GM19395 (cell line): ENCODE measurements around the gene ARL14EPL.
"Not testable (repeated sequence)": the region's sequence is repeated elsewhere in the genome, so short reads cannot be mapped to it uniquely, and the experiment has no call there.

Experiments used
- ATAC-seq: cut with Tn5 transposase; IDR thresholded peaks from one replicate; pipeline ENCODE4 v1.9.1; 2021; ENCODE audit warnings: mild to moderate bottlenecking, moderate library complexity; ENCODE audit not compliant: unreplicated experiment

Gene ARL14EPL

DNA sequence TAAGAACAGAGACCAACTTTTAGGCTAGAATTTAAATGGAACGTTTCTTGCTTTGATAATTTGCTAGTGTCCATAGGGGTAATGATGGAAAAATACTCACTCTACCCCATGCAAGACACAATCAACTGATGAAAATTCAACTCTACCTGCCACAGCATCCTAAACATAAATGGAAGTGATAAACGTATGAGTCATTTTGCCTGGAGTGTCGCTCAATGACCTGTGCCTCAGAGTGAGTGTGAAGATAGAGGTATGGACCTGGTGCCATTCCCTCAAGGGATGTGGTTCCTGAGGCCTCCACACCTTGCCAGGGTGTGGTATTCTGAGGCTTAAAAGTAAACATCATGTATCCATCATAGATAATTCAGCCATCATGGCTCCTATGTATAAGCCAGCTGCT lies 14.0 kb downstream of the ARL14EPL start:
- ATAC-seq = no peak

DNA sequence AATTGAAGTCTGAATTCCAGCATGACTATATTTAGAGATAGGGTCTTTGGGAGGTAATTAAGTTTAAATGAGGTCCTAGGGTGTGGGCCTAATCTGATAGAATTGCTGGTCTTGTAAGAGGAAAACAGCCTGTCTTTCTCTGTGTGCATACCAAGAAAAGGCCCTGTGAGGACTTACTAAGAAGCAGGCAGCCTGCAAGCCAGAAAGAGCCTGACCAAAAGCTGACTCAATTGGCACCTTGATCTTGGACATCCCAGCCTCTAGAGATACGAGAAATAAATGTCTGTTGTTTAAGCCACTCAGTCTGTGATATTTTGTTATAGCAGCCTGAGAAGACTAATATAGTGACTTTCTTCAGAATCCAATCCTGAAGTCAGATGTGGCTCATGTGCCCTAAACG lies 14.6 kb downstream of the ARL14EPL start:
- no peak for ATAC-seq

DNA sequence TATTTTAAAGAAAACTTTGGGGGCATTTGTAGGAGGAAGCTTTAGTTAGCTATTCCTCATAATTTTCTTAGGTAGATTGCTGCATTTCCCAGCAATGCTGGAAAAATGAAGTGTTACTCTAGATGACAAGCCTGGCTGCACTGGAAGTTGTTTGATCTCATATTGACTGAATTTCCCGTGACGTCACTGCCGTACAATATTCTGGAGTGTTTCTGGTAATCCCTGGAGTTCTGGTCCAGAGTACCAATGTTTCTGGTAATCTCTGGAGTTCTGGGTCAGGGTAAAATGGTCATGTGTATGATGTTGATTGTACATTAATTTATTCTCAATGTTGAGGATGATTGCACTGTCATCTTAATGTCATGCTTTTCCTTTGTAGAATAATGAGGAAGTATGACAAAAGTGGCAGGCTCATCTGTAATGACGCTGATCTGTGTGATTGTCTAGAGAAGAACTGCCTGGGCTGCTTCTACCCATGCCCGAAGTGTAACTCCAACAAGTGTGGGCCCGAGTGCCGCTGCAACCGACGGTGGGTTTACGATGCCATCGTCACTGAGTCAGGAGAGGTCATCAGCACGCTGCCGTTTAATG lies 26.2 kb downstream of the ARL14EPL start:
- no peak for ATAC-seq

DNA sequence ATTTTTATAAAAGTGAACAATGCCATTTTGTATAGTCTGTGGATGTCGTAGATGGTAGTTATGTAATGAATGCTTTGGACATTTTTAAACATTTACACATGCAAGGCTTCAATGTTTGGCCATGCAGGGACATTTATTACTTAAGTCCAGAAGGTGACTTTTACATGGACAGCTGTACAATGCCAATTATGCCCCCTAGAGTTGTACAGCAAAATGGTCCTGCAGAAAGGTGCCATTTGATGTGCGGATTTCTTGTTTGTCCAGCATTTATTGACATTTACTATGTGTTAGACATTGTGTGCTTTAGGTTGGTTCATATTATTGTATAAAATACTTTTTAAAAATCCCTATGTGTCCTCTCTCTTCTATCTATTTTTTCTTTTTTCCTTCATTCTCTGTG lies 30.1 kb downstream of the ARL14EPL start:
- ATAC-seq = no peak

DNA sequence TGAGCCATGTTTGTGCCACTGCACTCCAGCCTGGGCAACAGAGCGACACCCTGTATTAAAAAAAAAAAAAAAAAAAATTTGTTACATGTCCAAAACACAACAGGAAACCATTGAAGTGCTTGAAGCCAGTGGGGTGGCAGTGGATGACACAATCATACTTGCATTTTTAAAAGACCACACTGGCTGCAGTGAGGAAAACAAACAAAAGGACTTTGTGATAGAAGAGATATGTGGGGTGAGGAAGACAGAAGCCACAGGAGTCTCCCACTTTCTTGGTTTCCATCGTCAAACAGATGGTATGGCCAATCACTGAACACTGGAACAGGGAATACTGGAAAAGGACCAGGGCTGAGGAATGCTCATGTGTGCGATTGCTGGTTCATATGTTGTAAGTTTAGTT lies 31.7 kb downstream of the ARL14EPL start:
- no peak for ATAC-seq

DNA sequence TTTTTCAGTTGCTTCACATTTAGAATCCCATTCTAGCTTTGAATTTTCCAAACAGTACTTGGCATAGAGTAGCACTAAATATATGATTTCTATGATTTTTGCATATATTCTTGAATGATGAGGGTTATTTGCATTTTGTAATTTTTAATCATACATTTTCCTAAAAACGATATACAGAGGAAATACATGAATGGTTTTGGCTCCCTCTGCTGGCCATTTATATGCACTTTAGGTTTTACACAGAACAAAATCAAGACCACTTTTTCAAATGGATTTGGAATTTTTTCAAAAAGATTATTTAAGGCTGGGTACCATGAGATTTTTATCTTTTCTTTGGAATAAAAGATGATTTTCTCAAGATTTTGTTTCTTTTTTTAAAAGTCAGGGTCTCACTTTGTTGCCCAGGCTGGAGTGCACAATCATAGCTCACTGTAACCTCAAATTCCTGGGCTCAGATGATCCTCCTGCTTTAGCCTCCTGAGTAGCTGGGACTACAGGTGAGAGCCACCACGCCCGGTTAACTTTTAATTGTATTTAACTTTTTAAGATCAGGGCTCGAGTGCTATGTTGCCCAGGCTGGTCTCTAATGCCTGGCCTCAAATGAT lies 35.9 kb downstream of the ARL14EPL start:
- peak; percentile 66 for ATAC-seq

DNA sequence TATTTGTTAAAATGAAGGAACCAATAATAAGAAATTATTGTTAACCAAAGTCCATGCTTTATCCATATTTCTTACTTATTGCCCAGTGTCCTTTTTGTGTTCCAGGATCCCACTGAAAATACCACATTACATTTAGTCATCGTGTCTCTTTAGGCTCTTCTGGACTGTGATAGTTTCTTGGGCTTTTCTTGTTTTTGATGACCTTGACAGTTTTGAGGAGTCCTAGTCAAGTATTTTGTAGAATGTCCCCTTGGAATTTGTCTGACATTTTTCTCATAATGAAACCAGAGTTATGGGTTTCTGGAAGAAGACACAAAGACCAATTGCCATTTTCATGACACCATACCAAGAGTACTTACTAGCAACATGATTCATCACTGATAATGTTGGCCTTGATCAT lies 38.9 kb downstream of the ARL14EPL start:
- ATAC-seq = no peak

DNA sequence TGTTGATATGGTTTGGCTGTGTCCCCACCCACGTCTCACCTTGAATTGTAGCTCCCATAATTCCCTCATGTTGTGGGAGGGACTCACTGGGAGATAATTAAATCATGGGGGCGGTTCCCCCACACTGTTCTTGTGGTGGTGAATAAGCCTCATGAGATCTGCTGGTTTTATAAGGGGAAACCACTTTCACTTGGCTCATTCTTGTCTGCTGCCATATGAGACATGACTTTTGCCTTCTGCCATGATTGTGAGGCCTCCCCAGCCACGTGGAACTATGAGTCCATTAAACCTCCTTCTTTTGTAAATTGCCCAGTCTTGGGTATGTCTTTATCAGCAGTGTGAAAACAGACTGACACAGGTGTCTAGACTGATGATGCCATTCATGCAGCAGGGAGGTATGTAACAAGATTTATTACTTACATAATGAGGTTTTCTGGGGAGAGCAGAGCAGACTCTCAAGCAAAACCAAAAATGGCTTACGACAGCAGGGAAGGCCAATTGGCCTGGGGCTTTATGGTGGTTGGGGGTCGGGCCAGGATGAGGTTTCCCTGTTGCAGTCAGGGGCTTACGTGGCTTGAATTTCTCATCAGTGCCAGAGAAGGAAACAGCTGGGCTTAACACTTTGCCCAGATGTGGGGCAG lies 43.0 kb downstream of the ARL14EPL start:
- ATAC-seq = no peak

DNA sequence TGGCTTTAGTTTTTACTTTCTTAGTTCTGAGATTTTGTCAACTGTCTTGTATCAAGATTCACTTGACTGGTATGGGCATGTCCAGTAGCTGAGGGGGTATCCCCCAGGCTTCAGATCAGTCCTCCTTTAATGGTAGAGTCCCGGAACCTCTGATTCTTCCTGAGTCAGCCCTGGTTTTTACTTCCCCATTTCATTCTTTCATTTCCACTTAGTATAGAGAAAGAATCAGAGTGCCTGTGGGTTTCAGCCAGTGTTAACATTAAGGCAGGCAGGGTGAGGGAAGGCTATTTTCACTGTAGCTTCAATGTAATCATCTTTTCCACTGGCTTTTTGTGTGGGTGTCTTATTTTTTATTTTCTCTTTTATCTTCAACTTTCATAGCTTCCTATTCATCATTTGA lies 44.2 kb downstream of the ARL14EPL start:
- ATAC-seq = peak; percentile 98

DNA sequence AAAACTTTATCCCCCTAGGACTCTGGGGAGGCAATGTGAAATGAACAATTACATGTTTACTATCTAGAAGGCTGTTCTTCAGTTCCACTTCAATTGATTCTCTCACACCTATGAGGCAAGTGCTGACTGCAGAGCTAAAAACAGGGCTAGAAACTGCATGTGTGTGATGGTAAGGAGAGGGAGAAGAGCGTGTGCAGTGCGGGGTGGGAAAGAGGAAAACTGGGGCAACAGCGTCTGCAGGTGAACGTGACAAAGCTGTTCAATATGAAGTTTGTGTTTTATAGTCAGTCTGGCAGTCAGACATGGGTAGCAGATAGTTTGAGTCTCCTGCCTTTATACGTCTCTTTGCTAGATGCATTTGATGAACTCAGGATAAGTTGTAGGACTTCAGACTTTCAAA lies 45.9 kb downstream of the ARL14EPL start:
- ATAC-seq = no peak

DNA sequence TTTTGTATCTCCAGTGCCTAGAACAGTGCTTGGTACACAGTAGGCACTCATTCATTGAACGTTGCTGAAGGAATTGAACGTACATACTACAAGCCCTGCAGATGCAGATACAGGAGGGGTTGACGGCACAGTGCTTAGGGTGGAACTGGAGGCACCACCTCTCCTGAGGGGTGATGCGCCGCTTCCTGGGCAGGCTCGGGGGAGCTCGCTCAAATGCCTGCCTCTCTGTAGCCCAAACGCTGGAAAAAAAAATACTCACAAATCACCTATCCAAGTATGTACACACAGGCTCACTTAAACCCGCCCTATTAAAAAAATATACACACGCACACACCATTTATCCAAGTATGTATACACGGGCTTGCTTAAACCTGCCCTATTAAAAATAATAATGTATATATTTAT lies 52.0 kb downstream of the ARL14EPL start:
- ATAC-seq = peak; percentile 41

DNA sequence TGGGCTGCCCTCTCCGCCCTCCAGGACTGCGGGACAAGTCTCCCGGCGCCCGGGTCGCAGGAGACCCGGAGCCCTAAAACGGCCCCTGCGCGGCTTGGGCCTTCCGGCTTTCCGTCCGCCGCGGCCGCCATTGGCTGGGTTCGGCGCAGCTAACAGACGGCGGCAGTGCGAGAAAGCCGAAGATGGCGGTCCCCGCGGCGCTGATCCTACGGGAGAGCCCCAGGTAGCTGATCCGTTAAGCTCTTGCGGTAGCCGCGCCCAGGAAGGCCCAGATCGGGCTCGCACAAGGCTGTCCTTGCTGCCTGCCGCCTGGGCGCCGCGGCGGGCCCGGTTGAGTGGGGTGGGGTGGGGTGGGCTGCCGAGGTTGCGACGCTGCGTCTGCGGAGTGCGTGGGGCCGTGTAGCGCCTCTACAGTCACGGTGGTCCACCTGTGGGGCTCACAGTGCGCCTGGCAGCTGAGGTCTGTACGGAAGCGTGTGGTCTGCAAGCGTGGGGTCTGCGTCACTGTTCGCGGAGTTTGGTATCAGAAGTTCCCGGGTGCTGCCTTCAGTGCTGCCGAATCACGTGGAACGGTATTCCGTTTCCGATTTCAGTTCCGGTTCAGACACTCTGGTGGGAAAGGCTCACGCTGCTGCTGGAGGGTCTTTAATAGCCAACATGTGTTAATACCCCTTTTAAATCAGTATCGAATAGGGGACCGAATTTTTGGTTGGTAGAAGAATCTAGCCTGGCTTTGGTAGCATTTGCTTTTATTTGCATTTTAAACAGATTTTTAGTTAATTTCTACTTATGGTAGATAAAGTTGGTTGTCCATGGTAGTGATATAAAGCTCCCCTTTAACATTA lies 52.8 kb downstream of the ARL14EPL start, which contains the start of gene COMMD10:
Gene COMMD10 (plus strand): TSS at position 155 of the 845 bp plus-strand sequence.
- peak; percentile 92 for ATAC-seq

DNA sequence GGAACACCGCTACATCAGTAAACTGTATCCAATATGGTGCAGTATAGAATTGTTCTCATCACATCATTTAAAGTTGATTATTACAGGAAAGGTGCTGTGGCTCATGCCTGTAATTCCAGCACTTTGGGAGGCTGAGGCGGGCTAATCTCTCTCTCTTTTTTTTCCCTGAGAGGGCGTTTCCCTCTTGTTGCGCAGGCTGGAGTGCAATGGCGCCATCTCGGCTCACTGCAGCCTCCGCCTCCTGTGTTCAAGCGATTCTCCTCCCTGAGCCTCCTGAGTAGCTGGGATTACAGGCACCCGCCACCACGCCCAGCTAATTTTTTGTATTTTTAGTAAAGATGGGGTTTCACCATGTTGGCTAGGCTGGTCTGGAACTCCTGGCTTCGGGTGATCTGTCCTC lies 54.0 kb downstream of the ARL14EPL start:
- ATAC-seq = not testable (repeated sequence)

DNA sequence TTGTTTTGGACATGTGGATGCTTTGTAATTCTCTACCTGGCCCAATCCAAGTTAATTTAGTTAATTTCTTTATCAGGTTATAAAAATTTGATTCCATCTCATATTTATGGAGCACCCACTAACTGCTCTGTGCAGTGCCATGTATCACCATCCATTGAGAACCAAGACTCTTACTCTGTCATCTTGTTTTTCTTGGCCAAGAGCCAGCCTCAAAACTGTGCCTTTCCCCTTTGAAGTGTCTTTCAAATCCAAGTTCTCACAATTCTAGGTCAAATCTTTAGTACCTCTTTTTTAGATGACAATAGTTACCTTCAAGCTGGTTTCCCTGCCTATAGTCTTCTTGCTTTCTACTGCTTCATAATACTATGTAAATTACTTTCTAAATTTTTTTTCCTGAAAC lies 55.8 kb downstream of the ARL14EPL start:
- ATAC-seq = no peak

DNA sequence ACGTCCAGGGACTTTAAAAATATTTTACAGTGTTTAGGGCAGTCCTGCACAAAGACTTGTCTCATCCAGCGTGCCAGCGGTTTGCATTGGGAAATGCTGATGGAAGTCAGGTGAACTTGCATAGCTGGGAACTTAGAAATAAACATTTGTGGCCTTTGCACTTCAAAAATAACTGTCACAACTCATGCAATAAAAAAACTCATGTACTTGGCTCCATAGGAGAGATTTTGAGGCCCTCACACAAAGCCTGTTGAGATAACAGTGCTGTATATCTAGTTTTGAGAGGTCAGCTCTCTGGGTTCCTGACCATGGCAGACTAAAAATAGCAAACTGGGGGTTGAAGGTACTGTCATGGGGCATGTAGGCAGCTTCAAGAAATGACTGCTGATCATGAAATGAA lies 58.0 kb downstream of the ARL14EPL start:
- no peak for ATAC-seq

DNA sequence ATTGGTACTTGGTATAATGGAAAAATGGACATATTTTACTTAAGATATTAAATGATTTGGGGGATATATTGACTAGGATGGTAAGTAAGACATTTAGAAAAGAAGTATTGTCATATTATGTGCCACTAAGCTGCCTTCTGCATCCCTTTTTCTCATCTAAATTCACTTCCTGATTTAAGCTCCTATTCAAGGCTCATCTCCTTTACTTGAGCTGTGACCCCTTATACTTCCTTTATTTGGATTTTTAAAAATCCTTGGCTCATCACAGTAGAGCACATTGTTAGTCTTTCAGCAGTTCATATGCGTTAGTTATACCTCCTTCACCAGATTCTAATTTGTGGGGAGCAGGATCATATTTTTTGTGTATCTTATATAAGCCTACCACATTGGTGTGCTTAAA lies 59.1 kb downstream of the ARL14EPL start:
- ATAC-seq = no peak

DNA sequence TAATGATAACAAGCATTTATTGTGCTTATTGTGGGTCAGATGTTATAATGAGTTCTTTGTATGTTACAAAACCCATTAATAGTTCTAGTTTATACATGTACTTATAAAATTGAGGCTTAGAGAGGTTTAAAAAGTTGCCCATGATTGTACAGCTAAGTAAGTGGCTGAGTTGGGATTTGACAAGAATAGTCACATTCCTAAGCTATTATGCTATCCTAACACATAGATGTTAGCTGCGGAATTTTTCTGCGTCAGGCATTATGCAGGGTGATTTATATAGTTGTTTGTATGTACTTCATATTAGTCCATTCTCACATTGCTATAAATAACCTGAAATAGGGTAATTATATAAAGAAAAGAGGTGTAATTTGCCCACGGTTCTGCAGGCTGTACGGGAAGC lies 65.0 kb downstream of the ARL14EPL start:
- no peak for ATAC-seq

DNA sequence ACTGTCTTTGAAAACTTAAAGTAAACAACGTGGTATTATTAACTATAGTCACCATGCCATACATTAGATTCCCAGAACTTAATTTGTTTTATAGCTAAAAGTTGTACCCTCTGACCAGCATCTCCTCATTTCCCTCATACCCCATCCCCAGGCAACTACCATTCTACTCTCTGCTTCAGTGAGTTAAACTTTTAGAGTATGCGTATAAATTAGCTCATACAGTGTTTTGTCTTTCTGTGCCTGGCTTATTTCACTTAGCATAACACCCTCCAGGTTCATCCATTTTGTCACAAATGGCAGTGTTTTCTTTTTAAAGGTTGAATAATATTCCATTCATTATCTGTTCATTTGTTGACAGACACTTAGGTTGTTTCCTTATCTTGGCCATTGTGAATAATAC lies 66.7 kb downstream of the ARL14EPL start:
- ATAC-seq = no peak

DNA sequence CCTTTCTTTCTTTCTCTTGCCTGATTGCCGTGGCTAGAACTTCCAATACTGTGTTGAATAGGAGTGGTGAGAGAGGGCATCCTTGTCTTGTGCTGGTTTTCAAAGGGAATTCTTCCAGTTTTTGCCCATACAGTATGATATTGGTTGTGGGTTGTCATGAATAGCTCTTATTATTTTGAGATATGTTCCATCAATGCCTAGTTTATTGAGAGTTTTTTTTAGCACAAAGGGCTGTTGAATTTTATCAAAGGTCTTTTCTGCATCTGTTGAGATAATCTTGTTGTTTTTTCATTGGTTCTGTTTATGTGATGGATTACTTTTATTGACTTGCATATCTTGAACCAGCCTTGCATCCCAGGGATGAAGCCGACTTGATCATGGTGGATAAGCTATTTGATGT lies 72.7 kb downstream of the ARL14EPL start:
- not testable (repeated sequence) for ATAC-seq
